Measurements from ENCODE around the gene MTMR12. TPM values are rescaled to one million over a fixed set of nuclear protein-coding genes. Genes with fewer than 3 reads are reported as not detected.

MTMR12 gene
- total RNA-seq, 2 experiments from 2014 or later = 33.6 to 71.9 TPM

- H3K36me3 ChIP-seq (ENCODE audit: insufficient read depth, low read length) = peaks cover 48% of the 10 kb centered on the region
- H3K4me2 ChIP-seq (ENCODE audit: low read length) = no peak overlapping the region
- intact Hi-C loops (cut with micrococcal nuclease; ENCODE audit: unreplicated experiment) = no loop called here
- H3K4me1 ChIP-seq (ENCODE audit: insufficient read depth, low read length, poor library complexity, severe bottlenecking) = peaks cover 39% of the 10 kb centered on the region
- ChIA-PET POLR2A (interaction anchor here (0.6 kb wide), 1 partner anchor 399 kb away, joined by 3 read pairs; no protein-coding TSS in a partner anchor), CTCF (ENCODE audit: unreplicated experiment) (no interaction called here)
- DNase-seq (ENCODE audit: low spot score) = no peak
- peaks cover 30% of the 10 kb centered on the region; the same call in 1 of the 2 replicates for H4K20me1 ChIP-seq (ENCODE audit: insufficient read depth, low read length)
- H3K79me2 ChIP-seq (ENCODE audit: insufficient read depth, low read depth, low read length) = peaks cover 97% of the 10 kb centered on the region
- H3K4me3 ChIP-seq (ENCODE audit: low read depth, low read length, poor library complexity, severe bottlenecking) = no peak overlapping the region
- H3K9me2 ChIP-seq (ENCODE audit: insufficient read depth, low read length) = no peaks in the 10 kb centered on the region
- BruUV-seq (replicated peaks) = no TSS peak
- TF ChIP-seq CTCF (conservative IDR thresholded peaks at IDR 0.05; ENCODE audit: low read length) (no peak), EZH2phosphoT487 (IDR thresholded peaks at IDR 0.05; ENCODE audit: borderline replicate concordance, low read depth, low read length) (no peak)
- no peak overlapping the region for H2AFZ ChIP-seq (ENCODE audit: low read length)
- H3K9me3 ChIP-seq (ENCODE audit: low read length) = no peaks in the 10 kb centered on the region
- H3K27ac ChIP-seq (ENCODE audit: low read depth, low read length, poor library complexity, severe bottlenecking) = no peak overlapping the region
These were observed 10.8 kb downstream of the MTMR12 start for GRCh38 chr5:32301891-32302290.

- CTCF ChIA-PET (ENCODE audit: unreplicated experiment) = interaction anchor here (0.6 kb wide), 1 partner anchor 129 kb away, joined by 3 read pairs; no protein-coding TSS in a partner anchor
- Histone ChIP-seq H3K4me3 (ENCODE audit: low read depth, low read length, poor library complexity, severe bottlenecking) (no peak overlapping the region), H3K27ac (ENCODE audit: low read depth, low read length, poor library complexity, severe bottlenecking) (no peak overlapping the region), H3K79me2 (ENCODE audit: insufficient read depth, low read depth, low read length) (peaks cover 94% of the 10 kb centered on the region), H2AFZ (ENCODE audit: low read length) (no peak overlapping the region), H3K9me2 (ENCODE audit: insufficient read depth, low read length) (no peaks in the 10 kb centered on the region), H3K4me2 (ENCODE audit: low read length) (no peak overlapping the region), H3K36me3 (ENCODE audit: insufficient read depth, low read length) (peaks cover 56% of the 10 kb centered on the region), H4K20me1 (ENCODE audit: insufficient read depth, low read length) (peaks cover 22% of the 10 kb centered on the region; the same call in 1 of the 2 replicates), H3K4me1 (ENCODE audit: insufficient read depth, low read length, poor library complexity, severe bottlenecking) (peaks cover 26% of the 10 kb centered on the region), H3K9me3 (ENCODE audit: low read length) (no peaks in the 10 kb centered on the region)
- POLR2A ChIA-PET = interaction anchor here (0.5 to 0.8 kb wide), 7 partner anchors 11 to 140 kb away, joined by 3 to 5 read pairs (median 3); no protein-coding TSS in a partner anchor
- TF ChIP-seq CTCF (conservative IDR thresholded peaks at IDR 0.05; ENCODE audit: low read length) = no peak
- BruUV-seq (replicated peaks) = no TSS peak
- intact Hi-C loops (cut with micrococcal nuclease; ENCODE audit: unreplicated experiment) = no loop called here
- peak; percentile 34 for DNase-seq (ENCODE audit: low spot score)
These were observed 13.6 kb downstream of the MTMR12 start for GRCh38 chr5:32299059-32299677.

GRCh38 chr5:32298059-32298415 lies 14.7 kb downstream of the MTMR12 start:
- no peak overlapping the region for H2AFZ ChIP-seq (ENCODE audit: low read length)
- H3K36me3 ChIP-seq (ENCODE audit: insufficient read depth, low read length) = peaks cover 67% of the 10 kb centered on the region
- peaks cover 92% of the 10 kb centered on the region for H3K79me2 ChIP-seq (ENCODE audit: insufficient read depth, low read depth, low read length)
- no peak overlapping the region for H3K4me2 ChIP-seq (ENCODE audit: low read length)
- peaks cover 25% of the 10 kb centered on the region for H3K4me1 ChIP-seq (ENCODE audit: insufficient read depth, low read length, poor library complexity, severe bottlenecking)
- no peaks in the 10 kb centered on the region for H3K9me2 ChIP-seq (ENCODE audit: insufficient read depth, low read length)
- TF ChIP-seq CTCF (conservative IDR thresholded peaks at IDR 0.05; ENCODE audit: low read length) (no peak), EZH2phosphoT487 (IDR thresholded peaks at IDR 0.05; ENCODE audit: borderline replicate concordance, low read depth, low read length) (no peak)
- H3K9me3 ChIP-seq (ENCODE audit: low read length) = no peaks in the 10 kb centered on the region
- no peak overlapping the region for H3K27ac ChIP-seq (ENCODE audit: low read depth, low read length, poor library complexity, severe bottlenecking)
- H3K4me3 ChIP-seq (ENCODE audit: low read depth, low read length, poor library complexity, severe bottlenecking) = no peak overlapping the region
- intact Hi-C loops (cut with micrococcal nuclease; ENCODE audit: unreplicated experiment) = no loop called here
- no TSS peak for BruUV-seq (replicated peaks)
- DNase-seq (ENCODE audit: low spot score) = no peak
- ChIA-PET CTCF (ENCODE audit: unreplicated experiment) (no interaction called here), POLR2A (interaction anchor here (0.7 to 1.4 kb wide), 5 partner anchors 8 to 862 kb away, joined by 3 to 7 read pairs (median 5); no protein-coding TSS in a partner anchor)
- peaks cover 18% of the 10 kb centered on the region; the same call in 1 of the 2 replicates for H4K20me1 ChIP-seq (ENCODE audit: insufficient read depth, low read length)
